Activated B cell treated with CpG ODN at 0.5 μM for 24 hours (primary cell): ENCODE results near the gene PRKCH. TPM values are rescaled to one million over a fixed set of nuclear protein-coding genes. Genes with fewer than 3 reads are reported as not detected.

Source experiments
- ATAC-seq: fragments of 200-7000 bp; cut with Tn5 transposase; one replicate; pipeline ENCODE4 v1.10.0; 2021; ENCODE audit warnings: low read depth, mild to moderate bottlenecking, moderate library complexity
- CTCF ChIA-PET: fragments of 350-600 bp; sonication (Branson Sonifier 250); formaldehyde crosslinking; loops from one replicate; lab custom pipeline; 2021; ENCODE audit warnings: antibody characterized with exemption; lab: Charles Lee
- POLR2A ChIA-PET: fragments of 350-600 bp; sonication (Branson Sonifier 250); formaldehyde crosslinking; loops from one replicate; lab custom pipeline; 2021; ENCODE audit warnings: antibody characterized with exemption; lab: Charles Lee
- DNase-seq: peaks from one replicate; pipeline ENCODE4 v3.0.0; 2022
- H3K27ac Mint-ChIP-seq: one replicate; pipeline ENCODE4 v1.8.0; 2020; ENCODE audit warnings: mixed read lengths
- H3K27me3 Mint-ChIP-seq: one replicate; pipeline ENCODE4 v1.8.0; 2021; ENCODE audit warnings: mixed read lengths
- H3K36me3 Mint-ChIP-seq: one replicate; pipeline ENCODE4 v1.8.0; 2021; ENCODE audit warnings: low read depth, mixed read lengths
- H3K4me1 Mint-ChIP-seq: one replicate; pipeline ENCODE4 v1.8.0; 2021; ENCODE audit warnings: mixed read lengths
- H3K4me3 Mint-ChIP-seq: one replicate; pipeline ENCODE4 v1.8.0; 2020; ENCODE audit warnings: mild to moderate bottlenecking, mixed read lengths
- H3K9me3 Mint-ChIP-seq: one replicate; pipeline ENCODE4 v1.8.0; 2020; ENCODE audit warnings: mixed read lengths
- CTCF ChIP-seq: fragments of 200-600 bp; IDR thresholded peaks from one replicate; pipeline ENCODE4 v1.8.0; 2022; ENCODE audit warnings: antibody characterized with exemption, mild to moderate bottlenecking
- intact Hi-C: fragments of 100-400 bp; cut with micrococcal nuclease; formaldehyde crosslinking; loops from one replicate; pipeline ENCODE4 v1.15.1; 2024
- total RNA-seq: library from RNA; stranded (reverse); gene quantifications from 2 replicates; pipeline ENCODE4 v1.2.3, GENCODE V29; 2022

The PRKCH gene
- total RNA-seq, 1 donor from 2014 or later, result 4.6 TPM

DNA sequence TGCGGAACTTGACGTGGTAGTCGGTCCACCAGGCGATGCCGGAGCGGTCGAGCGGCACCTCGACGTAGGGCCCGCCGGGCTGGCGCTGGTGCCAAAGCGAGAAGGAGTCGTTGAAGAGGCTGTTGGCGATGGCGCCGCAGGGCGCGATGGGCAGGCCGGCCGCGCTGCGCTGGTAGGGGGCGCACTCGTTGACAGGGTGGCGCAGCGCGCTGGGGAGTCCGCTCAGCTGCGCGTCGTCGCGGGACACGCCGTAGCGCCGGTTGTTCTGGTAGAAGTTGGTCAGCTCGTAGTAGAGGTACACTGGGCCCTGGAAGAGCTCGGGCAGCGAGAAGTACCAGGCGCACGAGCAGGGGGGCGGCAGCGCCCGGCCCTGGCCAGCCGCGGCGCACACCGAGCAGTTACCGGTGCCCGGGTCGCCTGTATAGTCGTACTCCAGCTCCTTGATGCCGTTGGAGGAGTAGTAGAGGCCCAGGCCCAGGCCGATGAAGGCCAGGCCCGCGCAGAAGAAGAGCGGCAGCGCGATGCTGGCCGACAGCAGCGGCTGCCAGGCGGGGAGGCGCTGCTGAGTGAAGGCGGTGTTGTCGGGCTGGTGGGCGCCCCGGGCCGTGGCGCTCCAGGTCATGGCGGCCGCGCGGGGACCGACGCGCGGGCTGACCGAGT is 40.7 kb upstream of the PRKCH start:
- DNase-seq, result peak; percentile 39
- Mint-ChIP-seq H3K4me3 (peak overlapping the region; percentile 80), H3K27me3 (peaks cover 42% of the 10 kb centered on the region), H3K27ac (no peak overlapping the region), H3K4me1 (peaks cover 13% of the 10 kb centered on the region), H3K36me3 (no peaks in the 10 kb centered on the region), H3K9me3 (no peaks in the 10 kb centered on the region)
- ATAC-seq, result peak; percentile 73
- TF ChIP-seq CTCF, result no peak
- ChIA-PET CTCF (no interaction called here), POLR2A (no interaction called here)
- intact Hi-C loops, result no loop called here

DNA sequence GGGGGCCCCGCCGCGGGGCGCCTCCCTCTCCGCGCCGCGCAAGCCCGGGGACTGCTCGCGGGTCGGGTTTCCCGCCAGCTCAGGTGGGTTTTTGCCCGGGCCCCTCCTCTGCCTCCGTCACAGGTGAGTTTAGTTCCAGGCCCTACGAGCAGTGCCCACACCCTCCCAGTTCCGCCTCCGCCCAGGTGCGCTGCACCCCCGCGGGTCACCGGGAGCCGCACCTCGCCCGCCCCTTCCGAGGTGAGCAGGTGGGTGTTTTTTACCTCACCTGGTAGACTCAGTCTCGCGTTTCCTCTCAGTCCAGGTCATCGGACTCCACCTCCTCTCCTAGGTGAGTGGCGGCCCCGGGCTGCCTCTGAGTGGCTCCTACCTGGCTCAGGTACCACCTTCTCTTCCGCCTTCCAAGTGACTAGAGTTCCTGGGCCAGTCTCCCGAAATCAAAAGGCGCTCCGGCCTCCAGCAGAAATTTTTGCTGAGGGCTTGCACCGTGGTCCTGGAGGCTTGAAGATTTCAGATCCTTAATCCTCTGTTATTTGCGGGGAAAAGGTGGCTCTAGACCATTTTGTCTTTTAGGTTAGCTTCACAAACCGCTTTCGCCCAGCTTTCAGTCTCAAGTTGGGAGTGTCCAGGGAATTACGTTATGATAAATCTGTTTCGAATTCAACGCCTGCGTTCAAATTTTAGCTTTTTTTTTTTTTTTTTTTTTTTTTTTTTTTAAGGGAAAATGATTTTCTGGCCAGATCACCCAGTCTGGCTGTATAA is 40.0 kb upstream of the PRKCH start, which contains the start of gene TMEM30B:
Gene TMEM30B (minus strand): TSS at position 153 of the 762 bp plus-strand sequence. CDS start 191 bp downstream, outside the sequence.
- TF ChIP-seq CTCF, result no peak
- POLR2A ChIA-PET, result no interaction called here
- CTCF ChIA-PET, result interaction anchor here (1.2 kb wide), 1 partner anchor 15 kb away, joined by 3 read pairs; no protein-coding TSS in a partner anchor
- Mint-ChIP-seq H3K9me3 (no peaks in the 10 kb centered on the region), H3K27me3 (peaks cover 38% of the 10 kb centered on the region), H3K4me1 (peaks cover 13% of the 10 kb centered on the region), H3K36me3 (no peaks in the 10 kb centered on the region), H3K27ac (no peak within 1 kb of the TSS), H3K4me3 (peak within 1 kb of the TSS; percentile 80)
- DNase-seq, result no peak
- intact Hi-C loops, result no loop called here
- no peak for ATAC-seq

- Mint-ChIP-seq H3K27ac (no peak overlapping the region), H3K27me3 (peaks cover 38% of the 10 kb centered on the region), H3K4me3 (no peak overlapping the region), H3K4me1 (peaks cover 13% of the 10 kb centered on the region), H3K36me3 (no peaks in the 10 kb centered on the region), H3K9me3 (no peaks in the 10 kb centered on the region)
- ATAC-seq (no peak), DNase-seq (no peak)
- intact Hi-C loops, result no loop called here
- ChIA-PET CTCF (interaction anchor here (1.2 kb wide), 1 partner anchor 14 kb away, joined by 3 read pairs; no protein-coding TSS in a partner anchor), POLR2A (no interaction called here)
- TF ChIP-seq CTCF, result no peak
Observed at GRCh38 chr14:61281948-61282275, 39.5 kb upstream of the PRKCH start.

DNA sequence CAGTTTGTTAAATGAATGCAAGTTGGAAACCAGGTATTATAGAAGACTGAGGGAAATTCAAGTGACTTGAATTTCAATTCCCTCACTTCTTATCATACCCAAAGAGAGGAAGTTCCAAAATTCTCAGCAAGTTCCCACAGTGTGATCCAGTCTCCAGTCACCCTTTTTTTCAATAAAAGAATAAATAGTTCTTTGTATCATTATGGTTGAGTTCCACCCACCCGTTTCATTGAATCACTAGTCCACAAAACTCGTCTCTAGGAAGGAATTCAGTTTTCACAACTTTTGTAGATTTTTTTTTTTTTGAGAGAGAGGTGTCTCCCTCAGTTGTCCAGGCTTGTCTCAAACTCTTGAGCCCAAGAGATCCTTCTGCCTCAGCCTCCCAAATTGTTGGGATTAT is 38.6 kb upstream of the PRKCH start:
- H3K27ac Mint-ChIP-seq, result no peak overlapping the region

More for the DNA sequence above, 38.6 kb upstream of the PRKCH start:
- H3K9me3 Mint-ChIP-seq, result no peaks in the 10 kb centered on the region
- peaks cover 13% of the 10 kb centered on the region for H3K4me1 Mint-ChIP-seq
- ATAC-seq (no peak), DNase-seq (no peak)
- TF ChIP-seq CTCF, result no peak
- peaks cover 40% of the 10 kb centered on the region for H3K27me3 Mint-ChIP-seq
- CTCF ChIA-PET, result interaction anchor here (1.1 to 1.2 kb wide), 2 partner anchors 13 to 14 kb away, joined by 3 to 4 read pairs; no protein-coding TSS in a partner anchor
- intact Hi-C loops, result no loop called here
- H3K4me3 Mint-ChIP-seq, result no peak overlapping the region
- H3K36me3 Mint-ChIP-seq, result no peaks in the 10 kb centered on the region
- POLR2A ChIA-PET, result no interaction called here
